Right atrium auricular region (tissue), 2 donors: ENCODE results near the gene TERT. TPM values are rescaled to one million over a fixed set of nuclear protein-coding genes. Genes with fewer than 3 reads are reported as not detected.

Experiments
- DNase-seq: peaks from one replicate; pipeline ENCODE4 v3.0.0-alpha.2; 2019; ENCODE audit warnings: low spot score
- H3K27ac ChIP-seq, 2 donors: fragments of 200-600 bp; sonication (generic); 1 replicate in 1 of 2; 2 replicates in 1 of 2; pipeline ENCODE4 v1.5.1; 2016 to 2019
- H3K27me3 ChIP-seq, 2 donors: fragments of 200-600 bp; sonication (generic); one replicate each; pipeline versions ENCODE4 v1.5.1 to v1.6.0; 2017 to 2019
- H3K36me3 ChIP-seq: fragments of 200-600 bp; sonication (generic); one replicate; pipeline ENCODE4 v1.5.1; 2016
- H3K4me1 ChIP-seq, 2 donors: fragments of 200-600 bp; sonication (generic); one replicate each; pipeline versions ENCODE4 v1.5.1 to v1.6.0; 2017 to 2019
- H3K4me3 ChIP-seq, 2 donors: fragments of 200-600 bp; sonication (generic); 1 replicate in 1 of 2; 2 replicates in 1 of 2; pipeline ENCODE4 v1.5.1; 2017 to 2019; ENCODE audit warnings: mild to moderate bottlenecking in 1 of 2, moderate library complexity in 1 of 2
- H3K9me3 ChIP-seq, 2 donors: fragments of 200-600 bp; sonication (generic); one replicate each; pipeline ENCODE4 v1.5.1; 2019
- total RNA-seq, 2 donors: library from RNA; depleted of rRNA; stranded (reverse); fragments of >200 nt; gene quantifications; one replicate each; pipeline ENCODE4 v1.1.0, GENCODE V29; 2016
- TF ChIP-seq, protein P1 (sequence below), 2 donors: fragments of 200-600 bp; sonication (generic); IDR thresholded peaks; one replicate each; pipeline ENCODE4 v1.5.1; 2019; ENCODE audit warnings: antibody characterized with exemption in 2 of 2

Gene TERT
- total RNA-seq, 2 donors from 2014 or later = not detected

DNA sequence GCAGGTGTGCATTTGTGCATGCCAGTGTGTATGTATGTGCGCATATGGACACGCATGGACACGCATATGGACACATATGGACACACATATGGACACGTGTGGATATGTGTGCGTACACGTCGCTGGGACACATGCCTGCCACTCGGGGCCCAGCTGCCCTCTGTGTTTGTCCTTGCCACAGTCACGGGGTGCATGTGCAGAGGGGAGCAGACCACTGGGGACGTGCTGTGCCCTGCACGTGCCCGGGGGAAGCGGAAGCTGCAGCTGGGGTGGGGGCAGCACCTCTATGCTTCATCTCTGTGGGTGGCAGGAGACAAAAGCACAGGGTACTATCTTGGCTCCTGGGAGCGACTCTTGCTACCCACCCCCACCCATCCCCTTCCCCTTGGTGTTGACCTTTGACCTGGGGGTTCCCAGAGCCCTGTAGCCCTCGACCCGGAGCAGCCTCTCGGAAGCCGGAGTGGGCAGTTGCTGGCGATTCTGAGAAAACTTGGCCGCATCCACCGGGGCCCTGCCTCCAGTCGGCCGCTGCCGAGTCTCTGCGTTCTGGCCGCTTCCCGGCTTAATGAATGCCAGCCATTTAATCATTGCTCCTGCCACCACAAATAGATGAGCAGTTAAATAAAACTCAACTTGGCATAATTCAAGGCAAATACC lies 72.1 kb downstream of the TERT start:
- DNase-seq = no peak
- TF ChIP-seq, protein P1, sequence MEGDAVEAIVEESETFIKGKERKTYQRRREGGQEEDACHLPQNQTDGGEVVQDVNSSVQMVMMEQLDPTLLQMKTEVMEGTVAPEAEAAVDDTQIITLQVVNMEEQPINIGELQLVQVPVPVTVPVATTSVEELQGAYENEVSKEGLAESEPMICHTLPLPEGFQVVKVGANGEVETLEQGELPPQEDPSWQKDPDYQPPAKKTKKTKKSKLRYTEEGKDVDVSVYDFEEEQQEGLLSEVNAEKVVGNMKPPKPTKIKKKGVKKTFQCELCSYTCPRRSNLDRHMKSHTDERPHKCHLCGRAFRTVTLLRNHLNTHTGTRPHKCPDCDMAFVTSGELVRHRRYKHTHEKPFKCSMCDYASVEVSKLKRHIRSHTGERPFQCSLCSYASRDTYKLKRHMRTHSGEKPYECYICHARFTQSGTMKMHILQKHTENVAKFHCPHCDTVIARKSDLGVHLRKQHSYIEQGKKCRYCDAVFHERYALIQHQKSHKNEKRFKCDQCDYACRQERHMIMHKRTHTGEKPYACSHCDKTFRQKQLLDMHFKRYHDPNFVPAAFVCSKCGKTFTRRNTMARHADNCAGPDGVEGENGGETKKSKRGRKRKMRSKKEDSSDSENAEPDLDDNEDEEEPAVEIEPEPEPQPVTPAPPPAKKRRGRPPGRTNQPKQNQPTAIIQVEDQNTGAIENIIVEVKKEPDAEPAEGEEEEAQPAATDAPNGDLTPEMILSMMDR (IDR thresholded peaks at IDR 0.05) = no peak
- H3K27ac ChIP-seq = no peak overlapping the region
- no peaks in the 10 kb centered on the region for H3K4me1 ChIP-seq
- H3K4me3 ChIP-seq = no peak overlapping the region
- H3K36me3 ChIP-seq = no peaks in the 10 kb centered on the region
- H3K9me3 ChIP-seq = no peaks in the 10 kb centered on the region
- no peaks in the 10 kb centered on the region for H3K27me3 ChIP-seq

DNA sequence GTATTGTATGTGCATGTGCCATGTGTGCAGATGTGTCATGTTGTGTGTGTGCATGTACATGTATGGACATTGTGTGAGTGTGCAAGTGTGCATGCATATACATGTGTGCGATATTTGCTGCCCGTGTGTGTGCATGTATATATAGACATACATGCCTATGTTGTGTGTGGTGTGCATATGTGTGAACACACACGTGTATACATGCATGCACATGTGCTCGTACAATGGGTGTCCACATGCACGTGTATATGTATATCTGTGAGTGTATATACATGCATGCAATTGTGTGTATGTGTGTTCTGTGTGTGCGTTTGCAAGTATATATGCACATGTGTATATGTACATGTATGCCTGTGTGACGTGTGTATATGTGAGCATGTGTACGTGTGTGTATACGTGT lies 72.7 kb downstream of the TERT start:
- DNase-seq = no peak
- Histone ChIP-seq H3K4me3 (no peak overlapping the region), H3K27me3 (no peaks in the 10 kb centered on the region), H3K36me3 (no peaks in the 10 kb centered on the region), H3K9me3 (no peaks in the 10 kb centered on the region), H3K4me1 (no peaks in the 10 kb centered on the region), H3K27ac (no peak overlapping the region)
- TF ChIP-seq, protein P1 (IDR thresholded peaks at IDR 0.05) = no peak

DNA sequence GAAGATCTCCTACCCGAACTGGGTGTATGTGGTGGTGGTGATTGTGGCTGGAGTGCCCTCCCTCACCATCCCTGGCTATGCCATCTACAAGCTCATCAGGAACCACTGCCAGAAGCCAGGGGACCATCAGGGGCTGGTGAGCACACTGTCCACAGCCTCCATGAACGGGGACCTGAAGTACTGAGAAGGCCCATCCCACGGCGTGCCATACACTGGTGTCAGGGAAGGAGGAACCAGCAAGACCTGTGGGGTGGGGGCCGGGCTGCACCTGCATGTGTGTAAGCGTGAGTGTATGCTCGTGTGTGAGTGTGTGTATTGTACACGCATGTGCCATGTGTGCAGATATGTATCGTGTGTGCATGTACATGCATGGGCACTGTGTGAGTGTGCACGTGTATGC lies 73.1 kb downstream of the TERT start:
- no peak for DNase-seq
- Histone ChIP-seq H3K4me3 (no peak overlapping the region), H3K4me1 (no peaks in the 10 kb centered on the region), H3K27me3 (no peaks in the 10 kb centered on the region), H3K27ac (no peak overlapping the region), H3K9me3 (no peaks in the 10 kb centered on the region), H3K36me3 (no peaks in the 10 kb centered on the region)
- TF ChIP-seq, protein P1 (IDR thresholded peaks at IDR 0.05) = no peak

DNA sequence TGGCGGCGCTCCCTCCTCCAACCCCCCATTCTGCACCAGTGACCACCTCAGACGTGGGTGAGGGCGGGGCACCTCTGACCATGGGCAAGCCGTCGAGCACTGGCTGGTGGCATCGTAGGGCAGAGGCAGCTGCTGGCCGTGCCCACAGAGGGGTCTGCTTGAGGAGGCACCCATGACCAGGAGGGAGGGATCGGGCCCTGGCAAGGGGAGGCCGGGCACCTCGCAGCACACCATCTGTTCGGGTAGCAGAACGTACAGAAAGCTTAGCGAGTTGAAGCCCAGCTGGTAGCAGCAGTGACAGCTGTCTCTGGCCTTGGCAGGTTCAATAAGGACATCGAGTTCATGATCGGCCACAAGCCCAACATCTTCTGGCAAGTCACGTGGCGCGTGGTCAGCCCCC lies 74.0 kb downstream of the TERT start:
- TF ChIP-seq, protein P1 (IDR thresholded peaks at IDR 0.05) = no peak
- Histone ChIP-seq H3K4me1 (no peaks in the 10 kb centered on the region), H3K4me3 (no peak overlapping the region), H3K36me3 (no peaks in the 10 kb centered on the region), H3K9me3 (no peaks in the 10 kb centered on the region), H3K27me3 (no peaks in the 10 kb centered on the region), H3K27ac (no peak overlapping the region)
- DNase-seq = no peak

DNA sequence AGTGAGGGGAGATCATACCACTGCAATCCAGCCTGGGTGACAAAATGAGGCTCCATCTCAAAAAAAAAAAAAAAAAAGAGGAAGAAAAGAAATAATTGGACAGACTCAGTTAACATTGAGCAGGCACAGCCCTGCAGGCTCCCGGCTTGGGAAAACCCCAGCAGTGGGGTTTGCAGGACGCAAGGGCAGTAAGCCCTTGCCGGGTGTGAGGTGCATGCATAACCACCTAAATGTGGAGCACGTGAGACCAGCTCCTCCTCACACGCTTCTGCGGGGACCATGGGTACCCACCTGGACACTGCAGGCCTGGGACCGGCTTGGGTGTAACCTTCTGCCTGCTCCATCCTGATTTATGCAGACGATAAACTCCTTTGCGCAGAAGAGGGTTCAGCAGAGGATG lies 74.5 kb downstream of the TERT start:
- H3K27ac ChIP-seq = no peak overlapping the region
- no peak for DNase-seq
- no peaks in the 10 kb centered on the region for H3K4me1 ChIP-seq
- H3K9me3 ChIP-seq = peaks cover 0 to 4% of the 10 kb centered on the region in 2 donors
- TF ChIP-seq, protein P1 (IDR thresholded peaks at IDR 0.05) = no peak
- H3K4me3 ChIP-seq = no peak overlapping the region
- H3K36me3 ChIP-seq = no peaks in the 10 kb centered on the region
- no peaks in the 10 kb centered on the region for H3K27me3 ChIP-seq

DNA sequence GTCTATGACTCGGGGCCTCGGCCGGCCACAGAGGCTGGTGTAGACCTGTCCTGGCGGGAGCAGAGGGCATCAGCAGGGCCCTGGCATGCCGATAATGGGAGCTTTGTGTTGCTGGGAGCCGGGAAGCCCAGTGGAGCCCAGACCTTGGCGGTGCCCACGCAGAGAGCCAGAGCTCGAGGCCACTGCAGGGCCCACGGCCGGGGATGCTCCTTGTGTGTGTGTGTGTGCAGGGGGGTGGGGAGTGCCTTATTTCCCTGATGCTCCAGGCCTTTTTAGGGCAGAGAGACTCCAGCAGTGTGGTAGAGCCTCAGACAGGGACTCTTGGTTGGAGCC lies 75.1 kb downstream of the TERT start:
- H3K36me3 ChIP-seq = no peaks in the 10 kb centered on the region
- TF ChIP-seq, protein P1 (IDR thresholded peaks at IDR 0.05) = no peak
- peaks cover 0 to 4% of the 10 kb centered on the region in 2 donors for H3K9me3 ChIP-seq
- no peak for DNase-seq
- H3K27me3 ChIP-seq = no peaks in the 10 kb centered on the region
- no peaks in the 10 kb centered on the region for H3K4me1 ChIP-seq
- H3K27ac ChIP-seq = no peak overlapping the region
- H3K4me3 ChIP-seq = no peak overlapping the region
